Measurements from ENCODE around the gene TEDDM1. TPM values are rescaled to one million over a fixed set of nuclear protein-coding genes. Genes with fewer than 3 reads are reported as not detected.
"Not testable (repeated sequence)": the region's sequence is repeated elsewhere in the genome, so short reads cannot be mapped to it uniquely, and the experiment has no call there.

Gene TEDDM1
- polyA plus RNA-seq, 6 donors from 2014 or later = 0.13 to 0.34 (median 0.23) TPM; not detected in 2

DNA sequence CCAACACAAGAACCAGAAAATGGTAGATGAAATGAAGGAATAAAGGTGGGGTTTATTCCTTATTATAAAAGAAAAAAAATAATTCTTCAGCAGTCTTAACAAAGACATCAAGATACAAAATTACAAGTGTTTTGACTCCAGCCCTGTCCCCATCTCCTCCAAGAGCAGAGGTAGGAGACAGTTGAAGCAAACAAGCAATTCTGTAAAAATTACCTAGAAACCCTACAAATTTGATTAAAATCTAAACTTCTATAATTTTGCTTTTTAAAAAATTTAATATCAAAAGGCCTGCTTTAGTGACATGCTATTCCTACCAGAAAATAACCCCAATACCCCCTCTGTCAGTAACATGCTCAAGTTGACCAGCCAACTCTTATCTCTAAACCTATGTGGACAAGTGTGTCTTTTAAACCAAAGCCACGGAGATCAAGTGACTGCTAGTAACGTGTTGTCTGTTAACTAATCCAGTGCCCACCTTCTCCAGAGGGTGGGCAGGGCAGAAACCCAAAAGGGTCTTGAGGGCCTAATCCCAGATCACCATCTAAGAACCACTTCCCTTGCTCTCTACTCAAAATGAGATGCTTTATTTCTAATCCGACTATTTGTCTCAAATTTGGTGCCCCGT lies 17.3 kb downstream of the TEDDM1 start:
- peaks cover 6 to 22% of the 10 kb centered on the region in 2 donors for H3K36me3 Mint-ChIP-seq
- H3K9me3 Mint-ChIP-seq = no peaks in the 10 kb centered on the region
- DNase-seq (no peak), ATAC-seq (ENCODE audit: low read depth in 2 of 2) (no peak)
- H3K4me1 Mint-ChIP-seq = no peaks in the 10 kb centered on the region
- no peak overlapping the region for H3K4me3 Mint-ChIP-seq
- H3K27ac Mint-ChIP-seq = no peak overlapping the region
- no peaks in the 10 kb centered on the region for H3K27me3 Mint-ChIP-seq

DNA sequence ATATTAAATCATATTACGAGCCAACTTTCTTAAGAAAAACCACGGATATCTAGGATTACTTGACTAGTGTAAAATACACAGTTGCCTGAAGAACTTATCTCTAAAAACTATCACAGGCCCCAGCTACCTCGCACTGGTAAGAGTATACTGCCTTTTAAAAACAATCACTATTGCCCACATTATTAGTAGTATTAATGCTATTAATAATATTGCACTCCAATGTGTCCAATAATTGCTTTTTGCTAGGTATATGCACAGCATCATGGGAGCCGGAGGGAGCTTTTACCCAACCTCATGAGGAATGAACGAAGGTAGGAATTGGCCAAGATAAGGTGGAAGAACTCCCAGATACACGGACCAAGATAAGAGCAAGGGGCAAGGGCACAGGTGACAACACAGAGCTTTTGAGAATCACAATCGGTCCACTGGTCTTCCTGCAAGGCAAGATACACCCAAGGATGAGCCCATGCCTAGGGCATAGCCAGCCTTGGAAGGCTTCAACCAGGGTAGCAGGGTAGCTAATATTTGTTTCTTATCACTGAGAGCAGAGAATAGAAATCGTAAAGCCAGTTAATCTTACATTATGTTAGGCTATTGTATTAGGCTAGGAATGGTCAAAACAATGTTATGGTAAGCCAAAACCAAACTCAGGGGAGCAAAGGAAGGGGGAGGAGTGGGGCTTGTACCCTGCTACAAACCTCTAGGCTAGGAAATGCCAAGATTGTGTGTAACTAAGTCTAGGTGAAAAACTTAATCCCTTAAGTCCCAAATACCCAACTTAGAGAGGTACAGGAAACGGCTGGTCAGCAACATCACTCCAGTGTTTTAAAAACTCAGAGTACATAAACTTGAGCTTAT lies 18.3 kb downstream of the TEDDM1 start:
- Mint-ChIP-seq H3K36me3 (peaks cover 6 to 22% of the 10 kb centered on the region in 2 donors), H3K27me3 (no peaks in the 10 kb centered on the region), H3K4me1 (no peaks in the 10 kb centered on the region), H3K4me3 (no peak overlapping the region), H3K27ac (peak overlapping the region in 2 of 6 donors; percentile 24 to 83), H3K9me3 (no peaks in the 10 kb centered on the region)
- DNase-seq (no peak), ATAC-seq (ENCODE audit: low read depth in 2 of 2) (no peak)

DNA sequence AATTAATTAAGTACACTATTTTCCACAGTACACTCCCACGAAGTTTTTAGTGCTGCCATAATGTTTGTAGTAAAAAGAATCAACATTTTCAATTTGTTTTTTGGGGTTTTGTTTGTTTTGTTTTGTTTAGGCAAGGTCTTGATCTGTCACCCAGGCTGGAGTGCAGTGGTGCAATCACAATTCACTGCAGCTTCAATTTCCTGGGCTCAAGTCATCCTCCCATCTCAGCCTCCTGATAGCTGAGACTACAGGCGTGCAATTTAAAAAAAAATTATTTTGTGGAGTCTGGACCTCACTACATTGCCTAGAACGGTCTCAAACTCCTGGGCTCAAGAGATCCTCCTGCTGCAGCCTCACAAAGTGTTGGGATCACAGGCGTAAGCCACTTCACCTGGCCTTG lies 20.3 kb downstream of the TEDDM1 start:
- Mint-ChIP-seq H3K4me1 (no peaks in the 10 kb centered on the region), H3K4me3 (no peak overlapping the region), H3K36me3 (peaks cover 6 to 9% of the 10 kb centered on the region in 2 donors), H3K27me3 (no peaks in the 10 kb centered on the region), H3K9me3 (no peaks in the 10 kb centered on the region), H3K27ac (no peak overlapping the region)
- DNase-seq (no peak), ATAC-seq (ENCODE audit: low read depth in 2 of 2) (no peak)

DNA sequence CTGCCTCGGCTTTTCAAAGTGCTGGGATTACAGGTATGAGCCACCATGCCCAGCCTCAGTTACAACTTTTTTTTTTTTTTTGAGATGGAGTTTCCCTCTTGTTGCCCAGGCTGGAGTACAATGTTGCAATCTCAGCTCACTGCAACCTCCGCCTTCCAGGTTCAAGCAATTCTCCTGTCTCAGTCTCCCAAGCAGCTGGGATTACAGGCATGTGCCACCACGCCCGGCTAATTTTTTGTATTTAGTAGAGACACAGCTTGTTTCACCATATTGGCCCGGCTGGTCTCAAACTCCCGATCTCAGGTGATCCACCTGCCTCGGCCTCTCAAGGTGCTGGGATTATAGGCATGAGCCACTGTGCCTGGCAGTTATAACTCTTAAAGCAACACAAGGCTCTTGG lies 20.7 kb downstream of the TEDDM1 start:
- H3K27ac Mint-ChIP-seq; H3K9me3 Mint-ChIP-seq; DNase-seq; ATAC-seq (ENCODE audit: low read depth in 2 of 2); H3K27me3 Mint-ChIP-seq; H3K4me3 Mint-ChIP-seq; H3K4me1 Mint-ChIP-seq; H3K36me3 Mint-ChIP-seq: not testable (repeated sequence)

DNA sequence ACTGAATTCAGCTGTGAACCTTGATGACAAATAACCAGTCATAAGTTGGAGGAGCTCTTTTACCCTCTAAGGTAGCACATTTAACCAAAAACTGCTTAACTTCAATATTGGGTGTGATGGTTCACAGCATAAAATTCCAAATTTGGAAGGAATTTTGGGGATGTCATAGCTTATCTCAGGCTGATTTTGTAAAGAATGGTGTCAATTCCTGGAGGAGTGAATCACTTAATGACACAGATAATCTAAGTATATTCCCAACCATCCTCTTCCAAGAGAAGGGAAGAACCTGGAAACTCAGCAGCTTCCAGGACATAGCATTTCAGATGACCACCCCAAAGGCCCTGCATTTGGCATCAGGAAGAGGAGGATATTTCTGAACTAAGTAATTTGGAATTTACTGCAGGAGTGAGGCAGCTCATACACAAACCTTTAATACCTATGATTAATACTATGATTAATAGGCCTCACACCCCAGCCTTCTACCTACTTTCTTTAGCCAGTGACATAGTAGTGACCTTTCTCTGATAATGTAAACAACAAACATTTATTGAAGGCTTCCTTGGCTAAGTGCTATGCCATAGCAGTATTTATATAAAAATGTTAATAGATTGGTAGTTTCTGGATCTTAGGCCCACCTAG lies 23.4 kb downstream of the TEDDM1 start:
- Mint-ChIP-seq H3K4me1 (no peaks in the 10 kb centered on the region), H3K27ac (no peak overlapping the region), H3K4me3 (no peak overlapping the region), H3K36me3 (no peaks in the 10 kb centered on the region), H3K27me3 (no peaks in the 10 kb centered on the region), H3K9me3 (no peaks in the 10 kb centered on the region)
- DNase-seq (no peak), ATAC-seq (ENCODE audit: low read depth in 2 of 2) (no peak)

DNA sequence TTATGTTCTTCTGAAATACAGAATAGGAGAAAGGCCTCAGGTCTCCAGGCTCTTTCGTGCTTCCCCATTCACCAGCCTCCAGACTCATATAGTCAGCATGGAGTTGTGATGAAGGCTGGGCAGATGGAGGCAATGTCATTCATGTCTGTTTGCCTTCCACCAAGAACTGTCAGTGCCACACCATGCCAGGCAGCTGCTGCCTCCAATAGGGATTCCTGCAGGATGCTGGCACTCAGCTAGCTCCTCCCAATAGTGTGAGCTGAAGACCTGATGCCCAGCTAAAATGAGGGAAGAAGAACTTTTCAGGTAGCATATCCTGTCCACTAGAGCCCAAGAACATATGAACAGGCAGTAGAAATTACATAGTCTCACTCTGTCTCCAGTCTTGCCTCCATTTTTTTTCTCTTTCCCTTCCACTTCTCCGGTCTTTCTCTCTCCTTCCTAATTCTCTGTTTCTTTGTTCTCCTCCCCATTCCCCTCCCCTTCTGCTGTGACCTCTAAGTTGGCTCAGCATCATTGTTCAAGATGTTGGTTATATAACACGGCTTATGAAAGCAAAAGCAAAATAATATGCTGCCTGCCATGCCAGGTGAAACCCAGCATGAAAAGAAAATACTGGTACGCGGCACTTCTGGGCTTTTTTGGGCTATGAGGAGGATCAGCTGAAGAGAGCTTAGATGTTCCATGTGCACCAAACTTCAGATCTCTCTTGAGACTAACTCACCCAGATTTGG lies 26.2 kb downstream of the TEDDM1 start:
- Mint-ChIP-seq H3K36me3 (no peaks in the 10 kb centered on the region), H3K4me3 (no peak overlapping the region), H3K27ac (peak overlapping the region in 2 of 6 donors; percentile 79 to 83), H3K4me1 (no peaks in the 10 kb centered on the region), H3K27me3 (no peaks in the 10 kb centered on the region), H3K9me3 (no peaks in the 10 kb centered on the region)
- no peak for DNase-seq
- no peak for ATAC-seq (ENCODE audit: low read depth in 2 of 2)

DNA sequence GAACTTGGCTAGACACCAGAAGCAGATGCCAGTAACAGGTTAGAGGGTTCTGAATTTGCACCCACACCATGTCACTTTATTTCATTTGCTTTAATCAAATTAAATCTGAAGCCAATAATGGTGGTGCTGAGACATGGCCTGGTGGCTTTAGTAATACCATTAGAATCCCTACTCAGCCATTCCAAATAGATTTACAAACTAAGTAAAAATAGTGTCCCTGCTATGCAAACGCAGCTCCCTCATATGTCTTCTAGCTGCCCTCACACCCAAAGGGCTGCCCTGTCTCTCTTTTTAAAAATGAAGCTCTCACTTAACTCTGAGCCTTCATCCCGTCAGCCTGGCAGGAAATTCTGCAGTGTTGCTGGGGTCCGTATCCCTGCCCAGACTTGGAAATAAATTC lies 29.9 kb downstream of the TEDDM1 start:
- Mint-ChIP-seq H3K27me3 (peaks cover 10 to 18% (median 10%) of the 10 kb centered on the region in 3 donors), H3K36me3 (peaks cover 0 to 4% of the 10 kb centered on the region in 2 donors), H3K27ac (no peak overlapping the region), H3K4me1 (no peaks in the 10 kb centered on the region), H3K9me3 (peaks cover 0 to 1% (median 0%) of the 10 kb centered on the region in 7 donors), H3K4me3 (no peak overlapping the region)
- no peak for ATAC-seq (ENCODE audit: low read depth in 2 of 2)
- no peak for DNase-seq

DNA sequence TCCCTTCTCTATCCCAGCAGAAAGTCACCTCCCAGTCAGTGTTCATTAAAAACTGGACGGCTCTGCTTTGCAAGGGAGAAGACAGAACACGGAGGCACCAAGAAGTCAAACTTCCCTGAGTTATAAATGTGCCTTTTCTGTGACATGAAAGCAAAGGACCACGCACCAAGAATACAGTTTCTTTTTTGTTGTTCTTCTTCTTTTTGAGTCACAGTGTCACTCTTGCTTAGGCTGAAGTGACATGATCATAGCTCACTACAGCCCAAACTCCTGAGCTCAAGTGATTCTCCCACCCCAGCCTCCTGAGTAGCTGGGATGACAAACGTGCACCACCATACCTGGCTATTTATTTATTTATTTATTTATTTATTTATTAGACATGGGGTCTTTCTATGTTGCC lies 31.6 kb downstream of the TEDDM1 start:
- H3K27me3 Mint-ChIP-seq = peaks cover 10 to 18% (median 12%) of the 10 kb centered on the region in 3 donors
- DNase-seq (no peak), ATAC-seq (ENCODE audit: low read depth in 2 of 2) (no peak)
- peaks cover 0 to 4% of the 10 kb centered on the region in 2 donors for H3K36me3 Mint-ChIP-seq
- peaks cover 0 to 6% (median 0%) of the 10 kb centered on the region in 7 donors for H3K9me3 Mint-ChIP-seq
- no peaks in the 10 kb centered on the region for H3K4me1 Mint-ChIP-seq
- H3K27ac Mint-ChIP-seq = no peak overlapping the region
- H3K4me3 Mint-ChIP-seq = no peak overlapping the region

DNA sequence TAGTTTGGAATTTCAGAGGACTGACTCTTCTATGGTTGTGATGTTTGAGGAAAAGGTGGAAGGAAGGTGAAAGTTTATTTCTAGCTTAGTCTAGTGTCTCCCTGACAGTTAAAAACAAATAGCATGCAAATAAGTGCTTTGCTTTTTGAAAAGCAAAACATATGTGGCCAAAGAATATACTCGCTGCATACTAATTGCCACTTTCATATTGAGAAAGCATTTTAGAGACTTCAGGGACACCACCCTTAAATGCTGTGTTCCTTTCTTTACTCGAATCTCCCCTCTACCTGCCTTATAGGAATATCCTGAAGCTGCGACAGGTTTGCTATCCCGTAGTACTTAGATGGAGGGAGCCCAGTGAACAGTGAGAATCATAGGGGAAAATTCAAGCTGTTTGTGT lies 32.1 kb downstream of the TEDDM1 start:
- Mint-ChIP-seq H3K4me3 (no peak overlapping the region), H3K4me1 (no peaks in the 10 kb centered on the region), H3K36me3 (peaks cover 0 to 4% of the 10 kb centered on the region in 2 donors), H3K9me3 (peaks cover 0 to 6% (median 0%) of the 10 kb centered on the region in 7 donors), H3K27me3 (peaks cover 10 to 18% (median 12%) of the 10 kb centered on the region in 3 donors), H3K27ac (no peak overlapping the region)
- ATAC-seq (ENCODE audit: low read depth in 2 of 2) = no peak
- DNase-seq = no peak

DNA sequence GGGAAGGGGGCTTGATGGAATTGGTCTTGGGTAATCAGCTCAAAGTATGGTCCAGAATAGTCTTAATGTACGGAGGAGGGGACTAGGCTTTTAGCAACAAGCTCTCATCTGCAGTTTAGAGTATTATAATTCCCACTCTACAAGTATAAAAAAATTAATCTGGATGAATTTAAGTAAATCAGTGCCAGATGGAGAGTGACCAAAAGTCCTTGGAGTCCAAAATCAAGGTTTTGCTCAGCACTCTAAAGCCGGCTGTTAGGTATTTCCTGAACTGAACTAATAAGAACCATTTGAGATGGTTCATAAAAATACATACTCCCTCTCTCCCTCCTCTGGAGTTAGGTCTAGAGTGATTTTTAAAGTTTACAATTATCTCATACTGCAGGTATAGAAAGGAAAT lies 32.5 kb downstream of the TEDDM1 start:
- ATAC-seq (ENCODE audit: low read depth in 2 of 2) = no peak
- H3K9me3 Mint-ChIP-seq = peaks cover 0 to 6% (median 0%) of the 10 kb centered on the region in 7 donors
- H3K36me3 Mint-ChIP-seq = peaks cover 0 to 4% of the 10 kb centered on the region in 2 donors
- DNase-seq = no peak
- H3K4me1 Mint-ChIP-seq = no peaks in the 10 kb centered on the region
- no peak overlapping the region for H3K27ac Mint-ChIP-seq
- H3K4me3 Mint-ChIP-seq = no peak overlapping the region
- peaks cover 10 to 18% (median 12%) of the 10 kb centered on the region in 3 donors for H3K27me3 Mint-ChIP-seq

DNA sequence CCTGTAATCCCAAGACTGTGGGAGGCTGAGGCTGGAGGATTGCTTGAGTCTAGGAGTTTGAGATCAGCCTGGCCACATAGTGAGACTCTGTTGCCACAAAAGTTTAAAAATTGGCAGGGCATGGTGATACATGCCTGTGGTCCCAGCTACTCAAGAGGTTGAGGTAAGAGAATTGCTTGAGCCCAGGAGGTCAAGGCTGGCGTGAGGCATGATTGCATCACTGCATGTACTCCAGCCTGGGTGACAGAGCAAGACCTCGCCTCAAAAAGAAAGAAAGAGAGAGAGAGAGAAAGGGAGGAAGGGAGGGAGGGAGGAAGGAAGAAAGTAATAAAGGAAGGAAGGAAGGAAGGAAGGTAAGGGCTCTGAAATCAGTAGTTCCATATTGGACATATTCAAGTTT lies 33.9 kb downstream of the TEDDM1 start:
- DNase-seq (no peak), ATAC-seq (ENCODE audit: low read depth in 2 of 2) (no peak)
- H3K4me1 Mint-ChIP-seq = no peaks in the 10 kb centered on the region
- peaks cover 0 to 6% (median 0%) of the 10 kb centered on the region in 7 donors for H3K9me3 Mint-ChIP-seq
- H3K36me3 Mint-ChIP-seq = peaks cover 0 to 4% of the 10 kb centered on the region in 2 donors
- peaks cover 10 to 18% (median 12%) of the 10 kb centered on the region in 3 donors for H3K27me3 Mint-ChIP-seq
- H3K4me3 Mint-ChIP-seq = peak overlapping the region in 1 of 8 donors; percentile 54
- H3K27ac Mint-ChIP-seq = no peak overlapping the region

DNA sequence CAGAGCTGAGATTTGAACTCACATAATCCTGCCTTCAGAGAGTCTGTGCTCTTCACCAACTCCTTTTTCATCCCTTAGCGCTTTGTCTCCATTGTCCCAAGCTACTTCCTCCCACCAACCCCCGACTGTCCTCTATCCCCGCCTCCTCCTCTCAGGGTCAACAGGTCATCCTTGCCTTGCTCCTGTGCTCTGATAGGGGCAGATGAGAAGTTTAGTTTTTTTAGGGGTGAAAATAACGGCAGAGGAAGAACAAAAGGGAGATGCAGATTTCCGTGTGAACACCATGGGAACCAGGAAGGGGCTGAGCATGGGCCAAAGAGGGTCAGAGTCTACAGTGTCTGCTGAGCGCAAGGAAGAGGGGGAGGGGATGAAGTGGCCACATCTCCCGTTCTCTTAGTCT lies 40.8 kb downstream of the TEDDM1 start:
- ATAC-seq (ENCODE audit: low read depth in 2 of 2) = no peak
- H3K36me3 Mint-ChIP-seq = no peaks in the 10 kb centered on the region
- no peaks in the 10 kb centered on the region for H3K27me3 Mint-ChIP-seq
- no peak for DNase-seq
- H3K27ac Mint-ChIP-seq = no peak overlapping the region
- peaks cover 0 to 2% (median 0%) of the 10 kb centered on the region in 3 donors for H3K4me1 Mint-ChIP-seq
- no peak overlapping the region for H3K4me3 Mint-ChIP-seq
- H3K9me3 Mint-ChIP-seq = peaks cover 0 to 1% (median 0%) of the 10 kb centered on the region in 7 donors

DNA sequence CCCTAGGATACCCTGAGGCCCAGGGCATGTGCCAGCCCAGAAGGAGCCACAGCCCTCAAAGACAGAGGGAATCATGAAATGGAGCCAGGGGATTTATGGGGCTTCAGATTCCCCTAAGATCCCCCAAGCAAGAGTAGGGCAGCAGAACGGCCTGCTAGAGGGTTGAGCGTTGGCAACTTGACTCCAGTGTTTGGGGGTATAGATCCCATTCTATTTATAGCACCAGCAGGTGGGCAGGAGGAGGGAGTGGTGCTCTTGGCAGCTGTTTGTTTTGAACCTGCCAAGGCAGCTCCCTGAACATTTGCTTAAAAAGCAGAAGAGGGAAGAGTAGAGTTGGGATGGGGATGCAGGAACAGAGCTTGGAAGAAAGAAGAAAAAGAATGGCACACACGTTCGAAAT lies 42.6 kb downstream of the TEDDM1 start:
- ATAC-seq (ENCODE audit: low read depth in 2 of 2) (no peak), DNase-seq (no peak)
- no peaks in the 10 kb centered on the region for H3K27me3 Mint-ChIP-seq
- peaks cover 0 to 2% (median 0%) of the 10 kb centered on the region in 3 donors for H3K4me1 Mint-ChIP-seq
- no peaks in the 10 kb centered on the region for H3K36me3 Mint-ChIP-seq
- peaks cover 0 to 1% (median 0%) of the 10 kb centered on the region in 7 donors for H3K9me3 Mint-ChIP-seq
- no peak overlapping the region for H3K4me3 Mint-ChIP-seq
- peak overlapping the region in 1 of 6 donors; percentile 91 for H3K27ac Mint-ChIP-seq
